Activated T-helper 1 cell treated with anti-CD3 and anti-CD28 coated beads, Interleukin-2, amount 50 U/mL, for 16 hours (primary cell): ENCODE measurements around the gene NRXN3.

Source experiments
- DNase-seq, 2 donors: peaks; one replicate each; pipeline ENCODE4 v3.0.0-alpha.2; 2020; ENCODE audit warnings: low read depth in 1 of 2, low spot score in 1 of 2

Gene NRXN3

DNA sequence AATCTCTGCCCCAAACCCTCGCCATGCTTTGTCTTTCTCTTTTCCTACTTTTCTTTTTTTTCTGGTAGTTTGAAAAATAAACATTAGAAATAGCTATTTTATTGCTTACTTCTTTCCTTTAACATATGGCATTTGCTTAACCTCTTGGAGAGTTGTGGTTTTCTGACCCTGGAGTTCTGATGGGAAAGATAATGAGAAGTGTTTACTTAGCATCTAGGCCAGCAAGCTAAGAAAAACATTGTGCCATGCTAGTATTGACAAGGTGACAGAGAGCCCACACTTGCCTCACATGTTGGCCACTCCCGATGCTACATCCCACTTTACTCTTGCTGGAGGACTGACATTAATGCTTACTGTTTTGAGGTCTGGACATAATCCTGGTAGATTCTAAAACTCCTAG is 1154.9 kb downstream of the NRXN3 start:
- no peak for DNase-seq

DNA sequence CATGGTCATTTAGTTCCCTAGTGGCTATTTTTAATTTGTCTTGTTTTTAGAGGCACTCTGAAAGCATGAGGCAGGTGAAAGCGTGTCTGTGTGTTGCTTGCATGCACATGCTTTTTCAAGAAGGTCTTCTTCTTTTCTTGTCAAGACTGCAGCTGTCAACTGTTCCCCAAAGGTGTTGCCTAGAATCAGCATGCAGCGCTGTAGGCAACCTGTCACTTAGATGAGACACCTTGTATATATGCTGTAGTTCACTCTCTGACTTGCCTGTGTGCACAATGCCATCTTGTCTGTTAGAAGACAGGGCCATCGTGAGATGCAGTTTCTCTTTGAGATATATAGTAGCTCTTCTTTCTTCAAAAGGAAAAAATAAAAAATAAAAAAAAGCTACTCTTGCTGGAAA is 1155.4 kb downstream of the NRXN3 start:
- DNase-seq, result no peak

DNA sequence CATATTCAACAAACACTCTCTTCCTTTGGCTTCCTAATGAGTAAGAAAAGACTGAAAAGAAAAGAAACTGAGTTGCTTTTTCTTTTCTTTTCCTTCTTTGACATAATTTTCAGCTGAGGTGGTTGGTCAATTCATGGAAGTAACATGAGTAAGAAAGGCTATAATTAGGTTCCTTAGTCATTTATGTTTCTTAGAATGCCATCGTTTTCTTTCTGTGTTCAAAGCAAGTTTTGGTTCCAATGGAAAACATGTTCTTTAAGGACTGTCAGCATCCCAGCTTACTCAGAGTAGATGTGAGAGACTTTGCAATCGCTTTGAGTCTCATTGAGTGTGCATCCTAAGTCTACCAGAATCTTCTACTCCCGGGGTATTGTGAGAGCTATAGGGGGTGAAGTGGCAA is 1158.7 kb downstream of the NRXN3 start:
- DNase-seq, result no peak

DNA sequence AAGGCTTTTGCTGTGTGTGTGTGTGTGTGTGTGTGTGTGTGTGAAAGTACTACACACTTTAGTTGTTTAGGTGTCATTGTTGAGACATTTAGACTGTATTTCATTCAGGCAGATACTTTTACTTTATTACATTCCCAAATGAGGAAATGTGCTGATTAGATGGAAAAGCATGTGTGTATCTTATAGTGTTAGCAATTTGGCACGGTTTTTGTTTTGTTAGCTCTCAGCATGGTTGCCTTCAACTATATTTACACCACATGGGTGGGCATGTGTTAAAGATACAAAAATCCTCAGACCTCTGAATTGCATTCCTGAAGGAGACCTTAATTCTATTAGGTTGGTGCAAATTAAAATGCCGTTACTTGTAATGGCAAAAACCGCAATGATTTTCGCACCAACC is 1161.7 kb downstream of the NRXN3 start:
- DNase-seq, result no peak

DNA sequence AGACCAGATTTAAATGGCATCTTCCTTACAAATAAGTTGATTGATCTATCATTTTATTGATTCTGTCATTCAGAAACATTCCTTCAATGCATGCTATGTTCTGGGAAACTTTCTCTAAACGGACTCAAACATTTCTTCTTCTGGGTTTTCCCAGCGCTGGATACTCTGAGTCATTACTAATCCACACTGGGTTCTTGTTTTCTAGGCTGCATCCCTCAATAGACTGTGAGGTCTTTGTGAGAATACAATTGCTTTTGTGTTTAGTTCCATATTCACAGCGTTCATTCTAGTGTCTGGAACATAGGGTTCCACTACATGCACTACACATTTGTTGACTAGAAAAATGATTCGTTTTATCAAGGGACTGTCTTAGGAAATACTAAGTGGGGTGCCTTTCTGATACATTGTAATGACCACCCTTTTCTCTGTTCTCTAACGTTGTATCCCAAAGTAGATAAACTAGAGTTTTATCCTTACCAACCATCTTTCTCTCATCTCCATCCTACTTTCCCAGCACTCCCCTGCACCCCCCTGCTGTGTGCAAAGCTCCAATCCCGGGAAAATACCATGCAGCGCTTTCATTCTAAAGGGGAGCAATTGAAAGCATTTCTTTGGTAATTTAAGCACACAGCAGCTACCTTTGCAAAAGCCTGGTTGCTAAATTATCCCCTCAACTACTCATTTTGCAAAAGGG is 1162.5 kb downstream of the NRXN3 start:
- no peak for DNase-seq

DNA sequence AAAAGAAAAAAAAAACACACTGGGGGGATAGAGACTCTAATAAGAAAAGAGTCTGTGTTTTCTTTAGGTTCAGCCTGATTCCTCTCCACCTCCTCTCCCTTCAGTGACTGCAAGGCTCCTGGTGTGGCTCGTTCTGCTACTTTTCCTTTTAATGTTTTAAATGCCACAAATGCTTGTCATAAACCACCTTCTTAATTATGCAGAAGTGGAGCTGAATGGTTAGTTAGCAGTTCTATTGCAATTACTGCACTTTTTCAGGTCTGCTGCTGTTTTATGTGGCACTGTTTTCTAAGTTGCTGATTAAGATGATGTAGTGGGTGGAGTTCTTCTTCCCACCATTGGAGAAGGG is 1163.0 kb downstream of the NRXN3 start:
- no peak for DNase-seq

DNA sequence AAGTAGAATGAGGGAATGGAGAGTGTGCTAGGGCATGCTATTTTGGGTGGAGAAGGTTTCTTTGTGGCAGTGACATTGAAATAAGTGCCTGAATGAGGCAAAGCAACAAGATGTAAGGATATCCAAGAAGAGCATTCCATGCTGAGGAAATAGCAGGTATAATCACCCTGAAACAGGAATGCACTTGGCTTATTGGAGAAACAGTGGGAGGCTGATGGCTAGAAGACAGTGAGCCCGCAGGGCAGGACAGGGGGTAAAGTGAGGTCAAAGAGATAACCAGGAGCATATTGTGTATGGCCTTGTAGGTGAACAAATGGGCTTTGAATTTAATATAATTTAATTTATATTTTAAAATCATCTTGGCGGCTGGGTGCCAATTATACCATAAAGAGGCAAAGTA is 1164.1 kb downstream of the NRXN3 start:
- no peak for DNase-seq

DNA sequence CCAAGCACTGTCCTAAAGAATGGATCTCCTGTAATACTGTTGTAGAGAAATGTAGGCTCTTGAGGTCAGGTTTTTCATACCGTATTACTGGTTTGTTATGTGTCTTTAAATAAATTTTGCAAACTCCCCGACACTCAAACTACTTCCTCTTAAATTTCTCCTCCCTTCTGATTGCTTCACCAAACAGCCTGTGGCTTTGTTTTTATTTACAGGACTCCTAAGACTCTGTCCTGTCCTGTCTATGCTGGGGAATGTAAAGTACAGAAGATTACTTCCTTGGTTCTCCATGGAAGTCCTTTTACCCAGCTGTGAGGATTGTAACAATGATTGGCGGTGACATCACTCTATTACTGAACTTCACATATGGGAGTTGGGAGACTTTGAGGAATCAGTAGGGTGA is 1167.6 kb downstream of the NRXN3 start:
- no peak for DNase-seq

DNA sequence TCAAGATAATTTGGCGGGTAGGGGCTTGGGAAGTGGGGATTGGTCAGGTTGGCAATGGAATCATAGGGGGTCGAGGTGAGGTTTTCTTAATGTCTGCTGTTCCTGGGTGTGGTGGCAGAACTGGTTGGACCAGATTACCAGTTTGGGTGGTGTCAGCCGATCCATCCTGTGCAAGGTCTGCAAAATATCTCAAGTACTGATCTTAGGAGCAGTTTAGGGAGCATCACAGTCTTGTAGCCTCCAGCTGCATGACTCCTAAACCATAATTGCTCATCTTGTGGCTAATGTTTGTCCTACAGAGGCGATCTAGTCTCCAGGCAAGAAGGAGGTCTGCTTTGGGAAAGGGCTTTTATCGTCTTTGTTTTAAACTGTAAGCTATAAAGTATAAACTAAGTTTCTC is 1172.8 kb downstream of the NRXN3 start:
- DNase-seq, result no peak

DNA sequence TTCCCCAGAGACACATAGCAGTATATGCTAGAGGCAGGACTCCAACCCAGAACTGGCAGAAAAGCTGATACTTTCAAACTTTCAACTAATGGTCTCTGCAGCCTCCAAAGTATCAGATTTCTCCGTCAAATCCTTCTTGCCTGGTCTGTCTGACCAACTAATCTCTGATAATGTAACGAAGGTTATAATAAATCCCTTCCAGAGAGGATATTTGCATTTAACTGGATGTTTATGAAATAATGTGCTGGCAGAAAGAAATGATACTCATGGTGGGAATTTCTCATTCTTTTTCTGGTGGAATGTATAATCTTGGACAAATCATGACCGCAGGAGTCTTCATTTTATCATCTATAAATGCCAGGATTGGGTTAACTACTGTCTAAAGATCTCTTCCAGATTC is 1180.8 kb downstream of the NRXN3 start:
- DNase-seq, result no peak

DNA sequence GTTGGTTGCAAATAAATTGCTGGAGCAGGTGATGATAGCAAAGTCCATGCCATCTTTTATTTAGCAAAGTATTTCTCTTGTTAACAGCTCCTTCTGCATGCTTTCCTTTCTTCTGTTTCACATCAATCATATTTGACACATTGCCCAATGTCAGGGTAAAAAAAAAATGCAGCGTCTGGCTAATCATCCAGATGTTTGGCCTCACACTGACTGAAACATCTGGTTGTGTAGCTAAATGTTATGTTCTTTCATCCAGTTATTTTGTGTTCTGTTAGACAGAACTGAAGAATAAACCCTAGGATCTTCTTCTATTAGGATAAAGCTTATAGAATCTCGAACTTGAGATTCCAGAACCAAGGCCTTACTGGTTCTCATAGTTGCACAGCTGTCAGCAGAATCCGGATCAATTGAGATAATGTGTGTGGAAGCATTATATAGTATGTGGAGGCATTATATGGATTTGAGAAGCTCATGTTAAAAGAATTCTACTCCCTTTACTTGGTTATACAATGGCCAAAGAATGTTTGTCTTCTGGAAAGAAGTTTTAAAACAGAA is 1182.0 kb downstream of the NRXN3 start:
- no peak for DNase-seq

DNA sequence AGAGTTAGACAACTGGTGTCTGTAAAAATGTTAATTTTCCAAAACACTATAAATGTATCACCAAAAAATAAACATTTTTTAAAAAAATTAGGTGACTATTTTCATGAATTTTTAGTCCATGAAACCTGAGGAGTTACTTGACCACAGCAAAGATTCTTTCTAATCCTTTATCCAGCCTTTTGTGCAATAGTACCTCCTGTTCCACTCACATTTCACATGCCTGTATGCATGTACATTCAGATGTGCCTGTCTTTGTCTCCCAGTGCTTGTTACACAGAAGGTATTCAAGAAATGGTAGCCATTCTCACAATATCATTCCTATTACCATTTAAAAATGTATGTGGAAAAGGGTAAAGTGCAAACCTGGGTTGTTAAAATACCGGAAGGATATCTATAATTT is 1184.2 kb downstream of the NRXN3 start:
- DNase-seq, result no peak

DNA sequence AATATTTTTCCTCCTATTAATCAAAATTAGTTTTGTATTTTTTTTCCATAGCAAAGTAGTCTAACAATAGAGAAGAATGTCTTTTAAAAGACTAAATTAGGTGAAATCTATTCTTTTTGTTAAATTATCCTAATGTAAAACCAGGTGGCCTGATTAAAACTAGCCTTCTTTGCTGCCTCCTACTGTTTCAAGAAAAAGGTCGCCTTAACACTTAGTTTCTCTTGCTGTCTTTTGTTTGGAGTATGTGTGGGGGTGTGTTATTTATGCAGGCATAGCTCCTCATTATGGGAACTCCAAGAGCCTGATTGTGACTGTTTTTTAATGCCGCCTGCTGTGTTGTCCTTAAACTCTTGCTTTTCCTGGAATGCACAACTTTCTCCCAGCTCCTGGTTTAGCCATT is 1185.9 kb downstream of the NRXN3 start:
- no peak for DNase-seq

DNA sequence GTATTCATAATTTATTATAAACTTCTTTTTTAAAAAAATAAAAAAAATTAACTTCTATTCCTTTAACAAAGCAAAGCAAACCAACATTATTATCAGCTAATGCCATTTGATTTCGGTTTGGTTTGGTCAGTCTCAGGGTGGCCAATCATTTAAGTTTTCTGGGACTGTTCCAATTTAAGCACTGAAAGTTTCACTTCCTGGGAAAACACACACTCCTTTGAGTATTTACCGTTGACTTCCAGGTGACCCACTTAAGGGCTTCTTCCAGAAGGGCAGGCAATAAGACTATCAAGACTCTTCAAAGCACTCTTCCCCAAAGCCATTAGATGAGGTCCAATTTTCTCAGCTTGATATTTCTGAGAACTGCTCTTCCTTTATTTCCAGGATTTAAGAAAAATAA is 1187.1 kb downstream of the NRXN3 start:
- DNase-seq, result no peak

DNA sequence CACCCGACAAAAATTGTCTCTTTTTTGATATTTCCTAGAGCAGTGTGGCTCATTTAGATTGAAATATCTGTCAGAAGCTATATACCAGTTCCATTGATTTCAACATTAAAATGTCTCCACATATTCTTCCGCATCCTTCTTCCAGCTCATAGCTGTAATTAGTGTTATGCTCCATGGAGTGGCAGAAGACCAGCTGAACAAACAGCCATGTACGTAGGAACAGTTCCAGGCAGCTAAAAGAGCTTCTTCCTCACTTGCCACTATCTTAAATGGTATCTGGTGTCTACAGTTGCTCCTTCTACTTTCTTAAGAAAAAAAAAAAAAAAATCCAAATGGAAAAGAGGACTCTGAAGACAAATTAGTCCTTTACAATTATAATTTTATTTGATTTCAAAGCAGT is 1193.1 kb downstream of the NRXN3 start:
- DNase-seq, result no peak

DNA sequence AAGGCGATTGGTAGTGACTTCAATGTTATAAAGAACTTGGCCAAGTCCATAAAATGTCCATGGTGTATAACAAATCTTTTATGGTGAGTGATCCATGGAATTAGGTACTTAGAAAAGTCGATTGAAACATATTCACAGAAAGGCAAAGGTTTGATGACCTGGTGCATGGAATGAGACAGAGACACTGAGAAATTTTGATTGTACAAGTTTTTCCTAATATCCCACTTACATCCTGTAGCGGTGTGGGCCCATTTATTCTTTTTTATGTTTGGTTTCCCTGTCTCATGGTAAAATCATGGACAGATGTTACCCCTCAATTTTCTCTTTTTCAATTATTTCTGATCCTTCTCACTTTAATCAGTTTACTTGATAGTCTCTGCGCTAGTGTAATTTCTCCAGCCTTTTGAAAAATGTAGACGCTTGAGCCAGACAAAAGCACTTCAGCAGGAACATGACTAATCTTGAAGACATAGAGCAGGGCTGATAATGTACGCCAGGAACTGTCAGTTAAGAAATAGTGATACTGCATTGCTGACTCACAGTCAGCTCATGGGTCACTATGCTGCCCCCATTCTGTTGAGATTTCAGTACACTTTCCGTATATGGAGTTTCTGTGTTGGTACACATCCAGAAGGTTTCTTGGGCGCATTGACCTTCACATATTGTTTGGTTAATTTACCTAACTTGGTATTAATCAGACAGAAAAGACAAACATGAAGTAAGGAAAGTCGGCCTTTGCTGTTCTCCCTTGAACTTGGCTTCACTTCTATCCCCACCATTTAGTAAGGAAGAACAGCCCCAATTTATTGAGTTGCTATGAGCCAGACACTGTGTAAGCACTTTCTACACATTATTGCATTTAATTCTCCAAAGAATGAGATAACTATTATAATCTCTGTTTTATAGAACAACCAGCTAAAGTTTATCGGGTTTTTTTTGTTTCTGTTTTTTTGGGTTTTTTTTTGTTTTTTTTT is 1199.5 kb downstream of the NRXN3 start:
- DNase-seq, result no peak

DNA sequence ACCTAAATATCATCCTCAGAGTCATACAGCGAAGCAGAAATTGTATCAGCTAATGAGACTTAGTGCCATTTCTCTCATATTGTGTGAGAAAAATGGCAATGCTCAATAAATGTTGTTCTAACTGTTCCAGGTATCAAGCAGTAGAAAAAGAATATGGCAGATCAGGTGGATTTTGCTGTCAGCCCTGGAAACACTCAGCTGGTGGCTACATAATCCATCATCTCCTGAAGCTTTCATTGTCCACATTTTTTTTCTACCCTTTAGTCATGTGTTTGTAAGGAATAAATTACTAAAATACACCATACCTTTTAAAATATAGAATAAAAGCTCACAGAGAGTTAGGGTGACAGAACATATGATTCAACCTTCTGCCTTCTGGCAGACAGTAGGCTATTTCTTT is 1200.8 kb downstream of the NRXN3 start:
- no peak for DNase-seq

DNA sequence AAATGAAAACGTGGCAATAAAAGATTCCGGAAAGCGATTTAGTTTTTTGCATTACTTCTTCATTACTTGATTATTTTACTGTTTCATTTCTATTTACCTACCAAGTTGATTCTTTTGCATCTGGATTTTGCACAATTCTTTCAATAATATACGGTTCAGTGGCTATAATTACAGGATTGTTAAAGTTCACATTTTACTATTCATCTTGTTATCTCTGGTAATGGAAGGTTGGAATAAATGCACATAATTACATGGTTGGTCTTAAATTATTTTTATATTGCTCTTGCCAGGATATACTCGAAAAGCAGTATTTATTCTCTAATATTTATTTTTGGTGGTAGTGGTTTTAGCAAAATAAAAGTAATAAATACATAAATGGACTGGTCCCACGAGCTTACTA is 1203.3 kb downstream of the NRXN3 start:
- no peak for DNase-seq

DNA sequence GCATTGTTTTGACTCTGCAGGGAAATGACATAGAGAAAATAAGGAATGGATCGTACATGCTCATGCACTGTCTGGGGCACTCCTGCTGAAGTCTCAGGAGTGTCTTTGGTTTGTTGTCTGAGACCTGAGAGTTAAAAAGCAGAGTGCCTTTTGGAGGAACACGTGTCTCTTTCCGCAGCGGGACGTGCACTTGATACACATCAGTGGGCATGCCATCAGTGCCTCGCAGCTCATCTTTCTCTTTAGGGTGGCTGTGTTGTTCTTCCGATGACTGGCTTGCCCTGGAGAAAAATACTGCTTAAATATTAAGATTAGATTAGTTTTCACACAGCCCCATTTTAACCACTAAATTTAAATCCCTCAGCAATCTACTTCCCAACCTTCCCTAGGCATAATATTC is 1205.2 kb downstream of the NRXN3 start:
- DNase-seq, result no peak

DNA sequence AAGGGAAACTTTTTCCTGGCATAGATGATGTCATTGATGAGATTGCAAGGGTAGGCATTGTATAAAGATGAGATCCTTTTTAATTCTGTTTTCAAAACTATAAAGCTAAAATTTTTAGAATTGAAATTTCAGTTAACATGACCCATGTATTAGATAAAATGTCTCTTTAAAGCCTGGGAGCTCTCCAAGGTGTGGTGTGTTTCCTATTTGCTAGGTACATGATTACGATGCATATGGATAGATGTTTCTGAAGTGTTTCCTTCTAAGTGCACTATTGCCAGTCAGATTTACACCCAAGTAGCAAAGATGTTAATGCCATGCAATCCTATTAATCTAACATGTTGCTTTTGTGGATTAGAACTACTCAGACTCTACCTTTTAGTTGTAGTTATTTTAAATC is 1206.4 kb downstream of the NRXN3 start:
- no peak for DNase-seq

DNA sequence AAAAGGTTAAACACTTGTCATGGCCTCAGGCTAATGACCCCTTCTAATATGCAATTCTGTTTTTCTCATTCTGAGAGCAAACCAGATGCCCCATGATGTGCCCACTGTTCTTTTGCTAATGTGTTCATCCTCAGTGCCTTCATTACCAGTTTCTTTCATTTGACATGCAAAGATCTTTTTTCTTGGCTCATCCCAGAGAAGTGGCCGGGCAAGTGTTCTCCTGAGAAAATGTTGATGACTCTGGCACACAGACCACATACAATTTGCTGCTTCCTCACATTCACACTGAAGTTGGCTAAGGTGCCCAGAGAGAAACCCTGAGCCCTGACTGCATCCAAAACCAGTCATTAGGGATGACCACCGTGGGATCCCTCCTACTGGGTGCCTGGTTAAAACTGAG is 1207.8 kb downstream of the NRXN3 start:
- no peak for DNase-seq

DNA sequence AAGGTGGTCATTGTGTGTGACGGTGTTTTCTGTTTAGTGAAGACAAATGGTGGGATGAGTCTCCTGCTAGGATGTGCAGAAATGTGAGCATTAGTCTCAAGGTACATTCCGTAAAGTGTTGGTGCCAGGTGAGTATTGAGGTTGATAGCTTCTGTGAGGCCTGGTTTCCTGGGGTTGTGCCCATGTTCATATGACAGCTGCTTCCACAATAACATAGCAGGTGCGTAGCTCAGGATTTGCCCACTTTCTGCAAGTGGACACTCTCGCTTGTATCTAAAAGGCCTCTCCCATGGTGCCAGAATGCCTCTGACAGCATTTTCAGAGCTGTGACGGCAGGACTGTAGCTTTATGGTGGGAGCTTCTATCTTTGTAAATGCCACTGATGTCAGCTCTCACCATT is 1209.1 kb downstream of the NRXN3 start:
- DNase-seq, result no peak
